Ureter (tissue), 1 donor: ENCODE measurements around the gene TCN1. TPM values are rescaled to one million over a fixed set of nuclear protein-coding genes. Genes with fewer than 3 reads are reported as not detected.
"Not testable (repeated sequence)": the region's sequence is repeated elsewhere in the genome, so short reads cannot be mapped to it uniquely, and the experiment has no call there.

Experiments used
- DNase-seq: peaks from one replicate; pipeline ENCODE4 v3.0.0-alpha.2; 2020; ENCODE audit warnings: low spot score
- total RNA-seq: library from RNA; stranded (reverse); gene quantifications from one replicate; pipeline ENCODE4 v1.2.4, GENCODE V29; 2023
- donor health status: DM: yes; HTN: yes; CAD: no.

TCN1 gene
- 3.3 TPM for total RNA-seq

- DNase-seq, result no peak
These were observed at the start of gene TCN1 for GRCh38 chr11:59866397-59866796. TSS of gene TCN1 (minus strand) at chr11:59866487. CDS start at chr11:59866470, 17 bp downstream.

GRCh38 chr11:59903569-59903968, 37.3 kb upstream of the TCN1 start:
- not testable (repeated sequence) for DNase-seq

GRCh38 chr11:59901306-59901705, 35.0 kb upstream of the TCN1 start:
- DNase-seq, result no peak

- no peak for DNase-seq
These were observed 34.3 kb upstream of the TCN1 start for GRCh38 chr11:59900366-59901126.

- no peak for DNase-seq
These were observed 33.2 kb upstream of the TCN1 start for GRCh38 chr11:59899532-59899931.

GRCh38 chr11:59898650-59899049, 32.4 kb upstream of the TCN1 start:
- no peak for DNase-seq

GRCh38 chr11:59898046-59898445, 31.8 kb upstream of the TCN1 start:
- DNase-seq, result no peak

- no peak for DNase-seq
These were observed 28.3 kb upstream of the TCN1 start for GRCh38 chr11:59894616-59895015.

GRCh38 chr11:59891781-59892181, 25.5 kb upstream of the TCN1 start:
- no peak for DNase-seq

- DNase-seq, result not testable (repeated sequence)
These were observed 20.9 kb upstream of the TCN1 start for GRCh38 chr11:59887156-59887555.

GRCh38 chr11:59883597-59883996, 17.3 kb upstream of the TCN1 start:
- no peak for DNase-seq

- DNase-seq, result no peak
These were observed 13.3 kb upstream of the TCN1 start for GRCh38 chr11:59879567-59879966.

- no peak for DNase-seq
These were observed 12.3 kb upstream of the TCN1 start, which contains the start of gene OOSP3 for GRCh38 chr11:59878575-59878974. TSS of gene OOSP3 (plus strand) at chr11:59878782. CDS start at chr11:59878809, 27 bp downstream.

GRCh38 chr11:59877784-59878183, 11.5 kb upstream of the TCN1 start:
- DNase-seq, result no peak

GRCh38 chr11:59877325-59877724, 11.0 kb upstream of the TCN1 start:
- DNase-seq, result no peak

GRCh38 chr11:59875856-59876519, 9.7 kb upstream of the TCN1 start:
- DNase-seq, result no peak

GRCh38 chr11:59872076-59872475, 5.8 kb upstream of the TCN1 start:
- no peak for DNase-seq

- DNase-seq, result no peak
These were observed 1.7 kb upstream of the TCN1 start for GRCh38 chr11:59867946-59868345.

- DNase-seq, result no peak
These were observed 549 bp upstream of the TCN1 start for GRCh38 chr11:59866836-59867235.

GRCh38 chr11:59865031-59865430, 1.3 kb downstream of the TCN1 start:
- DNase-seq, result no peak

GRCh38 chr11:59862252-59862651, 4.0 kb downstream of the TCN1 start:
- no peak for DNase-seq

GRCh38 chr11:59859673-59860072, 6.6 kb downstream of the TCN1 start:
- no peak for DNase-seq
